ENCODE measurements around the gene CAPN2.

Gene CAPN2

GRCh38 chr1:223780949-223781348, 68.6 kb downstream of the CAPN2 start:
- Histone ChIP-seq H3K9me3 (replicated peaks; ENCODE audit: insufficient read depth, low read length) (no peaks in the 10 kb centered on the region), H2AFZ (ENCODE audit: low read length) (no peak overlapping the region), H3K9me2 (replicated peaks; ENCODE audit: insufficient read depth, low read length) (no peaks in the 10 kb centered on the region), H4K20me1 (ENCODE audit: insufficient read depth, low read length) (no peaks in the 10 kb centered on the region), H3K9ac (ENCODE audit: low read length) (no peak overlapping the region), H3K36me3 (replicated peaks; ENCODE audit: insufficient read depth, low read length) (no peaks in the 10 kb centered on the region), H3K27me3 (replicated peaks; ENCODE audit: insufficient read depth, low read length) (no peaks in the 10 kb centered on the region), H3K4me1 (ENCODE audit: low read length) (no peaks in the 10 kb centered on the region), H3K79me2 (ENCODE audit: low read length) (no peaks in the 10 kb centered on the region), H3K4me2 (ENCODE audit: low read depth, low read length) (no peak overlapping the region), H3F3A (ENCODE audit: insufficient read depth, low read length) (no peaks in the 10 kb centered on the region), H3K27ac (ENCODE audit: low read length) (no peak overlapping the region), H3K4me3 (ENCODE audit: low read length) (no peak overlapping the region)
- no peak for DNase-seq
- TF ChIP-seq CTCF (IDR thresholded peaks at IDR 0.05; ENCODE audit: low read length) (no peak), EZH2phosphoT487 (IDR thresholded peaks at IDR 0.05; ENCODE audit: low read length) (no peak), EZH2 (optimal IDR thresholded peaks at IDR 0.05; ENCODE audit: low read depth, low read length) (no peak)

- Histone ChIP-seq H3K9me3 (replicated peaks; ENCODE audit: insufficient read depth, low read length) (no peaks in the 10 kb centered on the region), H3K79me2 (ENCODE audit: low read length) (no peaks in the 10 kb centered on the region), H3K9ac (ENCODE audit: low read length) (no peak overlapping the region), H4K20me1 (ENCODE audit: insufficient read depth, low read length) (no peaks in the 10 kb centered on the region), H3K9me2 (replicated peaks; ENCODE audit: insufficient read depth, low read length) (no peaks in the 10 kb centered on the region), H3K4me1 (ENCODE audit: low read length) (no peaks in the 10 kb centered on the region), H3K36me3 (replicated peaks; ENCODE audit: insufficient read depth, low read length) (no peaks in the 10 kb centered on the region), H3K4me2 (ENCODE audit: low read depth, low read length) (no peak overlapping the region), H3F3A (ENCODE audit: insufficient read depth, low read length) (no peaks in the 10 kb centered on the region), H2AFZ (ENCODE audit: low read length) (no peak overlapping the region), H3K27ac (ENCODE audit: low read length) (no peak overlapping the region), H3K4me3 (ENCODE audit: low read length) (no peak overlapping the region), H3K27me3 (replicated peaks; ENCODE audit: insufficient read depth, low read length) (no peaks in the 10 kb centered on the region)
- no peak for DNase-seq
- TF ChIP-seq EZH2phosphoT487 (IDR thresholded peaks at IDR 0.05; ENCODE audit: low read length) = no peak
- no peak for TF ChIP-seq CTCF (IDR thresholded peaks at IDR 0.05; ENCODE audit: low read length)
- no peak for TF ChIP-seq EZH2 (optimal IDR thresholded peaks at IDR 0.05; ENCODE audit: low read depth, low read length)
Observed at GRCh38 chr1:223783676-223784075, 71.3 kb downstream of the CAPN2 start.

GRCh38 chr1:223784541-223784940, 72.2 kb downstream of the CAPN2 start:
- Histone ChIP-seq H3K4me3 (ENCODE audit: low read length) (no peak overlapping the region), H3K9ac (ENCODE audit: low read length) (no peak overlapping the region), H3K27ac (ENCODE audit: low read length) (no peak overlapping the region), H3K4me2 (ENCODE audit: low read depth, low read length) (no peak overlapping the region), H3K4me1 (ENCODE audit: low read length) (no peaks in the 10 kb centered on the region), H4K20me1 (ENCODE audit: insufficient read depth, low read length) (no peaks in the 10 kb centered on the region), H3K27me3 (replicated peaks; ENCODE audit: insufficient read depth, low read length) (no peaks in the 10 kb centered on the region), H3F3A (ENCODE audit: insufficient read depth, low read length) (no peaks in the 10 kb centered on the region), H2AFZ (ENCODE audit: low read length) (no peak overlapping the region), H3K36me3 (replicated peaks; ENCODE audit: insufficient read depth, low read length) (no peaks in the 10 kb centered on the region), H3K9me3 (replicated peaks; ENCODE audit: insufficient read depth, low read length) (no peaks in the 10 kb centered on the region), H3K9me2 (replicated peaks; ENCODE audit: insufficient read depth, low read length) (no peaks in the 10 kb centered on the region), H3K79me2 (ENCODE audit: low read length) (no peaks in the 10 kb centered on the region)
- no peak for DNase-seq
- TF ChIP-seq CTCF (IDR thresholded peaks at IDR 0.05; ENCODE audit: low read length) (no peak), EZH2phosphoT487 (IDR thresholded peaks at IDR 0.05; ENCODE audit: low read length) (no peak), EZH2 (optimal IDR thresholded peaks at IDR 0.05; ENCODE audit: low read depth, low read length) (no peak)
